SU-DHL-6 (cell line): Measurements from ENCODE around the gene PDE4D.

Experiments used
- EZH2phosphoT487 ChIP-seq: fragments of 200-600 bp; sonication (generic), shearing (Covaris generic); conservative IDR thresholded peaks from 2 replicates; pipeline ENCODE4 v1.6.1; 2018; ENCODE audit warnings: mild to moderate bottlenecking, antibody characterized with exemption, low read length, moderate library complexity, mixed read lengths
- TF ChIP-seq, protein P1 (sequence below): fragments of 200-600 bp; sonication (generic); IDR thresholded peaks from one replicate; pipeline ENCODE4 v1.5.1; 2017; ENCODE audit warnings: antibody characterized with exemption, mild to moderate bottlenecking, low read length, moderate library complexity; ENCODE audit not compliant: insufficient read depth, poor library complexity, severe bottlenecking

DNA sequence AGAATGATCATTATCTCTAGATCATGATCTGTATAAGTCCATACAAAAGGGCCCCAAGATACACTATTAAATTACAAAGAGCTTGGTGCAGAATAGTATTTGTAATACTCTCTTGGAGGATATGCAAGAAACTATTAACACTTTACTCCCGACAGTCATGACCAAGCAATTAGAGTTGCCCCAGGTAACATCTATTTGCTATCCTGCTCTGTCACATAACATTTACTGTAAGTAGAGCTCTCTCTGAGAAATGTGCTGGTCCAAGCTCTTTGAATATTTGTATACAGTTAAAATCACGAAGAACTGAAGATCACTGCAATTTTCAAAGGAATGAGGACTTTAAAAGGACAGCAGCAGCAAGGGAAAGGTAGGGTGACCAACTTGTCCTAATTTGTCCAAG lies 757.0 kb downstream of the PDE4D start:
- TF ChIP-seq, protein P1, sequence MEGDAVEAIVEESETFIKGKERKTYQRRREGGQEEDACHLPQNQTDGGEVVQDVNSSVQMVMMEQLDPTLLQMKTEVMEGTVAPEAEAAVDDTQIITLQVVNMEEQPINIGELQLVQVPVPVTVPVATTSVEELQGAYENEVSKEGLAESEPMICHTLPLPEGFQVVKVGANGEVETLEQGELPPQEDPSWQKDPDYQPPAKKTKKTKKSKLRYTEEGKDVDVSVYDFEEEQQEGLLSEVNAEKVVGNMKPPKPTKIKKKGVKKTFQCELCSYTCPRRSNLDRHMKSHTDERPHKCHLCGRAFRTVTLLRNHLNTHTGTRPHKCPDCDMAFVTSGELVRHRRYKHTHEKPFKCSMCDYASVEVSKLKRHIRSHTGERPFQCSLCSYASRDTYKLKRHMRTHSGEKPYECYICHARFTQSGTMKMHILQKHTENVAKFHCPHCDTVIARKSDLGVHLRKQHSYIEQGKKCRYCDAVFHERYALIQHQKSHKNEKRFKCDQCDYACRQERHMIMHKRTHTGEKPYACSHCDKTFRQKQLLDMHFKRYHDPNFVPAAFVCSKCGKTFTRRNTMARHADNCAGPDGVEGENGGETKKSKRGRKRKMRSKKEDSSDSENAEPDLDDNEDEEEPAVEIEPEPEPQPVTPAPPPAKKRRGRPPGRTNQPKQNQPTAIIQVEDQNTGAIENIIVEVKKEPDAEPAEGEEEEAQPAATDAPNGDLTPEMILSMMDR, result no peak
- no peak for TF ChIP-seq EZH2phosphoT487
